KMS-11 (cell line): ENCODE results near the gene TFAM.

ENCODE experiments used
- H2AFZ ChIP-seq: fragments of 200-600 bp; sonication (generic); 2 replicates; pipeline ENCODE4 v1.6.1; 2016; ENCODE audit warnings: antibody characterized with exemption, mixed run types, low read depth
- H3K27ac ChIP-seq: fragments of 200-600 bp; sonication (generic); 2 replicates; pipeline ENCODE4 v1.6.1; 2016; ENCODE audit warnings: mild to moderate bottlenecking, mixed run types
- H3K27me3 ChIP-seq: fragments of 200-600 bp; sonication (generic); 2 replicates; pipeline ENCODE4 v1.6.1; 2017; ENCODE audit warnings: mild to moderate bottlenecking, low read depth, mixed run types, moderate library complexity; ENCODE audit not compliant: insufficient read depth
- H3K36me3 ChIP-seq: fragments of 200-600 bp; sonication (generic); 2 replicates; pipeline ENCODE4 v1.6.1; 2017; ENCODE audit warnings: mild to moderate bottlenecking, mixed run types; ENCODE audit not compliant: insufficient read depth
- H3K4me1 ChIP-seq: fragments of 200-600 bp; sonication (generic); 2 replicates; pipeline ENCODE4 v1.6.1; 2016; ENCODE audit warnings: mild to moderate bottlenecking, low read depth, mixed run types; ENCODE audit not compliant: poor library complexity, severe bottlenecking
- H3K4me2 ChIP-seq: fragments of 200-600 bp; sonication (generic); 2 replicates; pipeline ENCODE4 v1.7.0; 2016; ENCODE audit warnings: mild to moderate bottlenecking, mixed run types
- H3K4me3 ChIP-seq: fragments of 200-600 bp; sonication (generic); IDR thresholded peaks from 2 replicates; pipeline ENCODE4 v1.6.1; 2017; ENCODE audit warnings: low read depth, low read length, mixed read lengths; ENCODE audit not compliant: insufficient read depth
- H3K79me2 ChIP-seq: fragments of 200-600 bp; sonication (generic); 2 replicates; pipeline ENCODE4 v1.6.1; 2016; ENCODE audit warnings: low read depth, mixed run types; ENCODE audit not compliant: insufficient read depth
- H3K9ac ChIP-seq: fragments of 200-600 bp; sonication (generic); 2 replicates; pipeline ENCODE4 v1.6.1; 2016; ENCODE audit warnings: mild to moderate bottlenecking, mixed run types
- H4K20me1 ChIP-seq: fragments of 200-600 bp; sonication (generic); 2 replicates; pipeline ENCODE4 v1.6.1; 2016; ENCODE audit warnings: mild to moderate bottlenecking, mixed run types; ENCODE audit not compliant: insufficient read depth
- TF ChIP-seq, protein P1 (sequence below): fragments of 200-600 bp; sonication (generic); conservative IDR thresholded peaks from 2 replicates; pipeline ENCODE4 v1.6.1; 2017; ENCODE audit warnings: low read depth, mild to moderate bottlenecking, antibody characterized with exemption, low read length, moderate library complexity, mixed read lengths

Gene TFAM

DNA sequence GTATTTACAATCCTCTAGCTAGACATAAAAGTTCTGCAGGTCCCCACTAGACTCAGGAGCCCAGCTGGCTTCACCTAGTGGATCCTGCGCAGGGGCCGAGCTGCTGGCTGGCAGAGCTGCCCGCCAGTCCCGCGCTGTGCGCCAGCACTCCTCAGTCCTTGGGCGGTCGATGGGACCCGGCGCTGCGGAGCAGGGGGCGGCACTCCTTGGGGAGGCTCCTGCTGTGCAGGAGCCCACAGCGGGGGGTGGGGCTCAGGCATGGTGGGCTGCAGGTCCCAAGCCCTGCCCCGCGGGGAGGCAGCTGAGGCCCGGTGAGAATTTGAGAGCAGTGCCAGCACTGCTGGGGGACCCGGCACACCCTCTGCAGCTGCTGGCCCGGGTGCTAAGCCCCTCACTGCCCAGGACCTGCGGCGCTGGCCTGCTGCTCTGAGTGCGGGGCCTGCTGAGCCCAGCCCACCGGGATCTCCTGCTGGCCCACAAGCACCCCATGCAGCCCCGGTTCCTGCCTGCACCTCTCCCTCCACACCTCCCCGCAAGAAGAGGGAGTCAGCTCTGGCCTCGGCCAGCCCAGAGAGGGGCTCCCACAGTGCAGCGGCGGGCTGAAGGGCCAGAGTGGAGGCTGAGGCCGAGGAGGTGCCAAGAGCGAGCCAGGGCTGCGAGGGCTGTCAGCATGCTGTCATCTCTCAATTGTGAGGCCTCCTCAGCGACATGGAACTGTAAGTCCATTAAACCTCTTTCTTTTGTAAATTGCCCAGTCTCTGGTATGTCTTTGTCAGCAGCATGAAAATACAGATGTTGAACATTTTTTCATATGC, 63.1 kb downstream of the TFAM start:
- H3K4me1 ChIP-seq = no peaks in the 10 kb centered on the region
- H3K36me3 ChIP-seq = no peaks in the 10 kb centered on the region
- no peaks in the 10 kb centered on the region for H3K79me2 ChIP-seq
- TF ChIP-seq, protein P1, sequence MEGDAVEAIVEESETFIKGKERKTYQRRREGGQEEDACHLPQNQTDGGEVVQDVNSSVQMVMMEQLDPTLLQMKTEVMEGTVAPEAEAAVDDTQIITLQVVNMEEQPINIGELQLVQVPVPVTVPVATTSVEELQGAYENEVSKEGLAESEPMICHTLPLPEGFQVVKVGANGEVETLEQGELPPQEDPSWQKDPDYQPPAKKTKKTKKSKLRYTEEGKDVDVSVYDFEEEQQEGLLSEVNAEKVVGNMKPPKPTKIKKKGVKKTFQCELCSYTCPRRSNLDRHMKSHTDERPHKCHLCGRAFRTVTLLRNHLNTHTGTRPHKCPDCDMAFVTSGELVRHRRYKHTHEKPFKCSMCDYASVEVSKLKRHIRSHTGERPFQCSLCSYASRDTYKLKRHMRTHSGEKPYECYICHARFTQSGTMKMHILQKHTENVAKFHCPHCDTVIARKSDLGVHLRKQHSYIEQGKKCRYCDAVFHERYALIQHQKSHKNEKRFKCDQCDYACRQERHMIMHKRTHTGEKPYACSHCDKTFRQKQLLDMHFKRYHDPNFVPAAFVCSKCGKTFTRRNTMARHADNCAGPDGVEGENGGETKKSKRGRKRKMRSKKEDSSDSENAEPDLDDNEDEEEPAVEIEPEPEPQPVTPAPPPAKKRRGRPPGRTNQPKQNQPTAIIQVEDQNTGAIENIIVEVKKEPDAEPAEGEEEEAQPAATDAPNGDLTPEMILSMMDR = no peak
- H3K4me3 ChIP-seq = no peak overlapping the region
- H3K9ac ChIP-seq = no peak overlapping the region
- no peak overlapping the region for H3K4me2 ChIP-seq
- H3K27ac ChIP-seq = no peak overlapping the region
- no peaks in the 10 kb centered on the region for H4K20me1 ChIP-seq
- no peak overlapping the region for H2AFZ ChIP-seq
- no peaks in the 10 kb centered on the region for H3K27me3 ChIP-seq
